Activated CD8-positive, alpha-beta memory T cell treated with anti-CD3 and anti-CD28 coated beads, Interleukin-2, amount 50 U/mL, for 1 hour (primary cell): ENCODE measurements around the gene PCK2.

Experiments used
- DNase-seq: peaks from one replicate; pipeline ENCODE4 v3.0.0-alpha.2; 2020; ENCODE audit errors: extremely low read depth

PCK2 gene

GRCh38 chr14:24115422-24116127 lies 21.5 kb downstream of the PCK2 start:
- DNase-seq: no peak

GRCh38 chr14:24116128-24116814 lies 22.2 kb downstream of the PCK2 start:
- DNase-seq: no peak

- DNase-seq: no peak
Measured at GRCh38 chr14:24117179-24117578, 23.1 kb downstream of the PCK2 start.

GRCh38 chr14:24119691-24120090 lies 25.6 kb downstream of the PCK2 start:
- no peak for DNase-seq

DNA sequence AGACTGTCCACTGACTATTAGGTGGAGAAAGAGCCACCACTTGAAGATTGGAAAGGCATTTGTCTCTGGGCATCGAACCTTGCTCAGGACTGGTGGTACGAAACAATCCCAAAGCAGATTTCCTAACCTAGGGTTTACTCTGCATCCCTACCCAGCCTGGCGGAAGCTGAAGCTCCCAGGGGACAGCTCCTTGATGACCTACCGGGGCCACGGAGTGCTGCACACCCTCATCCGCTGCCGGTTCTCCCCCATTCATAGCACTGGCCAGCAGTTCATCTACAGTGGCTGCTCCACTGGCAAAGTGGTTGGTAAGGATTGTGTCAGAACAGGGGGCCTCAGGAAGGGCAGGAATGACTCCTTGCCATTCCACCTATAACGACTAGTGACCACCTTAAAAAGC lies 27.1 kb downstream of the PCK2 start:
- DNase-seq: no peak

GRCh38 chr14:24122416-24122815 lies 28.3 kb downstream of the PCK2 start:
- DNase-seq: no peak

GRCh38 chr14:24122898-24123297 lies 28.8 kb downstream of the PCK2 start:
- DNase-seq: no peak

DNA sequence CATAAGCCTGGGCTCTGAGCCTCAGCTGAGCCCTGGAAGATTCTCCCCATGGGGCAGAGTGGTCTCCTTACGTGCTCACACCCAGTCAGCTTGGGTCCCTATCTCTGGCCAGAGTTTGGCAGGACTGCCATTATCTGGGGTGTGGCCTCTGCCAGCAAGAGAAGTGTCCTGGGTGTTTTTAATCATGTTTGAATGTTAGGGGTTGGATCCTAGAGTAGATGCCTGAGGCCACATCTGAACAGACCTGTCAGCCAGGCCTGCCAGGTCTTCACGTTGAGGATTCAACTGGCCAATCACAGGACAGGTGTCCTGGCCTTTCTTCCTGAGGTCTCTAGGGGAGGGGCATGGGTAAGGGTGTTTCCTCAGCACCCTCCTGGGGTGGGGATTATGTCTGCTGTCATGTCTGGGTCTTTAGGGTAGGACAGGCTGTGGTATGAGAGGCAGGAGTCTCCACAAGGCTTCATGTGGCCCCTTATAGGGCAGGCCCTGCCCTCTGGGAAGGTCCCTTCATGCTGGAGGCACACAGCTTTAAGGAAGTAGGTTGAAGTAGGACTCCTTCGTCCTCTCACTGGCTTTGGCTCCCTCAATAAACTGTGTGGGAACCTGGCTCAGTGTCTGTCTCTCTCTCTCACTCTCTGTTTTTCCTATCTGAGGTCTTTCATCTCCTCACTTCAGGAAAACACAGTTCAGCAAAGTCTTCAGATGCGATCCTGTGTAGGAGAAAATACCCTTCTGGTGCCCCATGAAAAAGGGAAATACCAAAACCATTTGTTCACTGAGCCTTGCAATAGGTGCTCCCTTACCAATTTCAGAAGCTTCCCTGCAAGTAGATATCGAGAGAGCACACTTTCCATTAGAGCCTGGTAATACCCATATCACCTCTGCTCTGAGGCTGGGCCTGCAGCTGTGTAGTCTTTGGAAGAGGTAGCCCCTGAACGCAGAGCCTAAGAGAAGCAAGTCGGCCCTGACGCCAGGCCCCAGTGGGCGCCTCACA lies 29.6 kb downstream of the PCK2 start:
- no peak for DNase-seq

DNA sequence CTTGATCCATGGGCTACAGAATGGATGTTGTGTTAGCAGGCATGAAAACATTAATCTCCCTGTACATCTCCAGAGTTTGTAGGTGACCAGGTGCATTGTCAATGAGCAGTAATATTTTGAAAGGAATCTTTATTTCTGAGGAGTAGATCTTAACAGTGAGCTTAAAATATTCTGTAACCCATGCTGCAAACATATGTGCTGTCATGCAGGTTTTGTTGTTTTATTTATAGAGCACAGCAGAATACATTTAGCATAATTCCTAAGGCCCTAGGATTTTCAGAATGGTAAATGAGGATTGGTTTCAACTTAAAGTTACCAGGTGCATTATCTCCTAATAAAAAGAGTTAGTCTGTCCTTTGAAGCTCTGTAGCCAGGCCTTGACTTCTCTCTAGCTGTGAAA lies 32.8 kb downstream of the PCK2 start:
- DNase-seq: no peak

DNA sequence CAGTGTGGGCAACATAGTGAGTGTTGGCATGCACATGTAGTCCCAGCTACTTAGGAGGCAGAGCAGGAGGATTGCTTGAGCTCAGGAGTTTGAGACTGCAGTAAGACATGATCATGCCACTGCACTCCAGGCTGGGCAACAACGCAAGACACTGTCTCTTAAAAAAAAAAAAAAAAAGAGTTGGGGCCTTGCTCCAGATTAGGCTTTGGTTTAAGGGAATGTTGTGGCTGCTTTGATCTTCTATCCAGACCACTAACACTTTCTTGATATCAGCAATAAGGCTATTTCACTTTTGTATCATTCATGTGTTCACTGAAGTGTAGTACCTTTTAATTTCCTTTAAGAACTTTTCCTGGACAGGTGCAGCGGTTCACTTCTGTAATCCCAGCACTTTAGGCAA lies 33.6 kb downstream of the PCK2 start:
- no peak for DNase-seq

DNA sequence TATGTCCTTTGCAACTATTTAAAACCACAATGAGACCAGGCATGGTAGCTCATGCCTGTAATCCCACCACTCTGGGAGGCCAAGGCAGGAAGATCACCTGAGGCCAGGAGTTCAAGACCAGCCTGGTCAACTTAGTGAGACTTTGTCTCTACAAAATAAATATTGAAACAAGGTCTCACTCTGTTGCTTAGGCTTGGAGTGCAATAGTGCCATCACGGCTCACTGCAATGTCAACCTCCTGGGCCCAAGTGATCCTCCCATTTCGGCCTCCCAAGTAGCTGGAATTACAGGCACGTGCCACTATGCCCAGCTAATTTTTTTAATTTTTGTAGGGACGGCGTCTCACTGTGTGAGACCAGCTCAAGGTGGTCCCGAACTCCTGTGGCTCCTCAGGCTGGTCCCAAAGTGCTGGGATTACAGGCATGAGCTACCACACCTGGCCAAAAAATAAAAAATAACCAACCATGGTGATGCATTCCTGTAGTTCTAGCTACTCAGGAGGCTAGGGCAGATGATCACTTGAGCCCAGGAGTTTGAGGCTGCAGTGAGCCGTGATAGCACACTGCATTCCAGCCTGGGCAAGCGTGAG lies 35.4 kb downstream of the PCK2 start:
- no peak for DNase-seq

- DNase-seq: no peak
Measured at GRCh38 chr14:24130380-24130716, 36.2 kb downstream of the PCK2 start, which contains the start of gene FITM1. Gene FITM1, plus strand, starts transcription at chr14:24130659. Its CDS starts 905 bp downstream, at chr14:24131564.

DNA sequence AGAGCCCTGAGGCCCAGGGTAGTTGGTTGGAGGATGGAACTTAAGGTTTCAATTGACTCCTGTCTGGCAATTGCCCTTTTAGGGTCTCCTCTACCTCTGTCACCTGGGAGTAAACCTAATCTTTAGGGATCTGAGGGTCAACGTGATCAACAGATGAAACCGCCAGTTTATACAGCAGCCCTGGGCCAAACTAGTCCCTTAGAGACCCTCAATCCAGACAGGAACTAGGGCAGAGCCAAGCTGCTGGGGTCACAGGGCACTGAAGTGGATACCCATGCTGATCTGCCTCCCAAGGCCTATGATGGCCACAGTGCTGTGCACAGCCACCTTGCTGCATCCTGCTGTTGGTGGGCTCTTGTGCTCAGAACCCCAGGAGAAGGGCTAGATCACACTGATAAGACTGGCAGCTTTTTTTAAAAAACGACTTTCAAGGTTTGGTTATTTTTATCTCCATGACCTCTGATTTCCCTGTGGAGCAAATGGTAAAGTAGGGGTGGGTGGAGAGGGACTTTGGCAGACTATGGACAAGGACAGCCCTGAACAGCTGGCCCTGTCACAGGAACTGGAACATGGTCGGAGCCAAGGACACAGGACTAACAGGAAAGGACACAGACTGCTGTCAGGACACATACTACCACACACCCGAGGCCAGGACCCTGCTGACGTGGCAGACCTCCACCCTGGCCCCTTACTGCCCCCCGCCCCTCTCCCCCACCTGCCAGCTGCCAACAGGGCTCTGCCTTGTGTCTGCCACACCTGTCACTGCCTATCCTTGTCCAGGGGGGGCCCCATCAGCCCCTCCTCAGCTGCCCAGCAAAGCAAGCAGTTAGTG lies 36.8 kb downstream of the PCK2 start:
- no peak for DNase-seq

DNA sequence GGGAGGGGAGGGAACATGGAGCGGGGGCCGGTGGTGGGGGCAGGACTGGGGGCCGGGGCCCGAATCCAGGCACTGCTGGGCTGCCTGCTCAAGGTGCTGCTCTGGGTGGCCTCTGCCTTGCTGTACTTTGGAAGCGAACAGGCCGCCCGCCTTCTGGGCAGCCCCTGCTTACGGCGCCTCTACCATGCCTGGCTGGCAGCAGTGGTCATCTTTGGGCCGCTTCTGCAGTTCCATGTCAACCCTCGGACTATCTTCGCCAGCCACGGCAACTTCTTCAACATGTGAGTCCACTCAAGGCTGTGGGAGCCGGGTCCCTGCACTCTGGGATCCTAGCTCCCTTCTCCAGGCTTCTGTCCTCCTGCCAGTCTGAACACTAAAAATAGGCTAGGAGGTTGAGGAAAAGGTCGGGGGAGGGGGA lies 37.4 kb downstream of the PCK2 start:
- DNase-seq: no peak

GRCh38 chr14:24132061-24132685 lies 38.1 kb downstream of the PCK2 start:
- DNase-seq: no peak

DNA sequence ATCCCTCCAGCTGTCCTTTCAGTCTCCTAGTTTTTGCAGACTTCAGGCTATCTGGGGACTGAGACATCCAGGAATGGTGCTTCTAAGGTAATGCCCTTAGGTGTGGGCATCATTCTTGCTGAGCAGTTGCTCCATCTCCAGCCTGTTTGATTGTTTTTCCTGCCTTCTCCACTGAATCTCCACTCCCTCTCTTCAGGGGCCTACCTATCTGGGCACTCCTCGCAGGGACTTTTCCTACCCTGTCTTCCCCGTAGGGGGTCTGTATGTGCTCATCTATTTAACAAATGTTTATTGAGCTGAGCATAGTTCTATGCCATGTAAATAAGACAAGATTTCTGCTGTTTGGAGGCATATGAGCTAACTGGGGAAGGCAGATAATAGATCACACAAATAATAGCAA lies 38.9 kb downstream of the PCK2 start:
- no peak for DNase-seq

DNA sequence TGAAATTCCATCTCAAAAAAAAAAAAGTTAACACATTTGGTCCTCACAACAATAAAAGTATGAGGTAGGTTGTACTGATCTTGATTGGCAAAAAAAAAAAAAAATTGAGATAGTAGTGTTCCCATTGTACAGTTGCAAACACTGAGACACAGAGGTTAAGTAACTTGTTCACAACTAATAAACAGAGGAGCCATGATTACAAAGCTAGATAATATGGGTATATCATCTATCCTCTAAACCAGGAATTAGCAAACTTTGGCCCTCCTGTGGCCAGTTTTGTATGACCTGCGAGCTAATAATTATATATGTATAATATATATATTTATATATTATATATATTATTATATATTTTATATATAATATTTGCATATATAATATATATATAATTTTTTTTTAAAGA lies 39.6 kb downstream of the PCK2 start:
- DNase-seq: no peak

- DNase-seq: no peak
Measured at GRCh38 chr14:24135584-24135833, 41.4 kb downstream of the PCK2 start.

DNA sequence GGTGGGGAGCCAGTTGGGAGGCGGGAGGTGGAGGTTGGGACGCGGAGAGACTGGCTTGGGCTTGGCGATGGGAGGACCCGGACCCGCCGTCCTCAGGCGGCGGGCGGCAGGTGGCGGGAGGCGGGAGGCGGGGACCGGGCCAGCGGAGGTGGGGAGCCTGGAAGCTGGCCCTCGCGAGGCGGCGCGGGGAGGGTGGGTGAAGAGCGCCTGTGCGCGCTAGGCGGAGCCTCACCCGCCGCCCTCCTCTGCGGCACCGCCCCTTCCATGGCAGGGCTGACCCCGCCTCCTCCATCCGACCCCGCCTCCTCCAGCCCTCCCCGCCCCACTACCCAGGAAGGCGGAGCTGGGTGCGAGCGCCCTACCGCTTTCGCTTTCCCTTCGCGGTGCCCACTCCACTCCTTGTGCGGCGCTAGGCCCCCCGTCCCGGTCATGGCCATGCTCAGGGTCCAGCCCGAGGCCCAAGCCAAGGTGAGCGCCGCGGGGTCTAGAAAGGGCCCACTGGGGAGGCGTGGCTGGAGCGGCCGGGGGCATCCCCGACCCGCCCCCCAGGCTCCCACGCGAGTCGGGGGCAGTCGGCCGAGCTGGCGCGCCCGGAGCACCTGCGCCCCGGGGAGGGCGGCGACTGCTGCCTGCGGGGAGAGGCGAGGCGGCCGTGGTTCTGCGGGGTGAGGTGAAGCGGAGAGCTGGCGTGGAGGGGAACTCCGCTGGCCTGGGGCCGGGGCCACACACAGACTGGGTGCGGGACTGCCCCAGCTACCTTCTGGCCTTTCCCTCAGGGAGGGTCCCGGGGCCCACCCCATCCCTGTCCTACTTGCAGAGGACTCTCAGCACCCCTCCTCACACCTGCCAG lies 41.9 kb downstream of the PCK2 start, which contains the start of gene PSME1:
Gene PSME1, plus strand, starts transcription at position 361 of the 850 bp plus-strand sequence. Its CDS starts 69 bp downstream, at position 430.
- peak; percentile 68 for DNase-seq
